ENCODE data around the gene SAFB2.

Gene SAFB2

GRCh38 chr19:5622465-5623396 lies at the start of gene SAFB2, which contains the start of gene SAFB:
SAFB2 (minus strand) TSS chr19:5622776; CDS start chr19:5622715, 61 bp downstream.
SAFB (plus strand) TSS chr19:5623083; CDS start chr19:5623206, 123 bp downstream.
- H3K4me3 ChIP-seq (replicated peaks in 1 of 2; ENCODE audit: low read depth in 2 of 2, low read length in 2 of 2) = peak within 1 kb of the TSS; percentile 99 to 100
- peak; percentile 100 for DNase-seq (ENCODE audit: low read depth in 2 of 2)
- no peak for TF ChIP-seq CTCF (IDR thresholded peaks at IDR 0.05; ENCODE audit: low read depth, low read length)

- no peak overlapping the region for H3K4me3 ChIP-seq (replicated peaks in 1 of 2; ENCODE audit: low read depth in 2 of 2, low read length in 2 of 2)
- no peak for TF ChIP-seq CTCF (IDR thresholded peaks at IDR 0.05; ENCODE audit: low read depth, low read length)
- DNase-seq (ENCODE audit: low read depth in 2 of 2) = no peak
Measured at GRCh38 chr19:5671600-5671999, 49.0 kb upstream of the SAFB2 start.

- no peak for TF ChIP-seq CTCF (IDR thresholded peaks at IDR 0.05; ENCODE audit: low read depth, low read length)
- no peak for DNase-seq (ENCODE audit: low read depth in 2 of 2)
- no peak overlapping the region for H3K4me3 ChIP-seq (replicated peaks in 1 of 2; ENCODE audit: low read depth in 2 of 2, low read length in 2 of 2)
Measured at GRCh38 chr19:5669212-5669611, 46.6 kb upstream of the SAFB2 start.

GRCh38 chr19:5667751-5668271 lies 45.2 kb upstream of the SAFB2 start:
- H3K4me3 ChIP-seq (replicated peaks in 1 of 2; ENCODE audit: low read depth in 2 of 2, low read length in 2 of 2) = no peak overlapping the region
- DNase-seq (ENCODE audit: low read depth in 2 of 2) = no peak
- no peak for TF ChIP-seq CTCF (IDR thresholded peaks at IDR 0.05; ENCODE audit: low read depth, low read length)

DNA sequence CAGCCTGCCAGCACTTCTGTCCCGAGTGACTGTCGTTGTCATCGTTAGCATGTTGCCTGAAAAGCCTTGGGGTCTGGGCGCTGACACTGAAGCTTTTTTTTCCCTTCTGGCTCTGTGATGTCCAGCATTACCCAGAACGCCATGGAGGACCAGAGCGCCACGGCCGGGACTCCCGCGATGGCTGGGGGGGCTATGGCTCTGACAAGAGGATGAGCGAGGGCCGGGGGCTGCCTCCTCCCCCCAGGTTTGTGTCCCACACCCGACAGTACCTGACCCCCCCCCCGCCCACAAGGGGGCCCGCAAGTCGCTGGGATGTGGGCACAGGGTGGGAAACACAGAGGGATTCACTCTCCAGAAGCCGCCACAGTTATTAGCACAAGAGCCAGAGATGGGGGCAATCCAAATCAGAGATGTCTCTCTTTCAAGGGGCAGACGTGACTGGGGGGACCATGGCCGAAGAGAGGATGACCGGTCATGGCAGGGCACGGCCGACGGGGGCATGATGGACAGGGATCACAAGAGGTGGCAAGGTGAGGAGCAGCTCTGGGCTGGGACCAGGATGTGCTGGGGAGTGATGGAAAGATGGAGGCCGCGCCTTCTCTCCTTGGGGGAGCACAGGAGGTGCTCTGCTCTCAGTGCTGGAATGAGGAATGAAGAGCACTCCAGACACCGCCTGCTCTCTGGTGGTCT lies 44.5 kb upstream of the SAFB2 start:
- no peak for DNase-seq (ENCODE audit: low read depth in 2 of 2)
- no peak overlapping the region for H3K4me3 ChIP-seq (replicated peaks in 1 of 2; ENCODE audit: low read depth in 2 of 2, low read length in 2 of 2)
- TF ChIP-seq CTCF (IDR thresholded peaks at IDR 0.05; ENCODE audit: low read depth, low read length) = no peak

DNA sequence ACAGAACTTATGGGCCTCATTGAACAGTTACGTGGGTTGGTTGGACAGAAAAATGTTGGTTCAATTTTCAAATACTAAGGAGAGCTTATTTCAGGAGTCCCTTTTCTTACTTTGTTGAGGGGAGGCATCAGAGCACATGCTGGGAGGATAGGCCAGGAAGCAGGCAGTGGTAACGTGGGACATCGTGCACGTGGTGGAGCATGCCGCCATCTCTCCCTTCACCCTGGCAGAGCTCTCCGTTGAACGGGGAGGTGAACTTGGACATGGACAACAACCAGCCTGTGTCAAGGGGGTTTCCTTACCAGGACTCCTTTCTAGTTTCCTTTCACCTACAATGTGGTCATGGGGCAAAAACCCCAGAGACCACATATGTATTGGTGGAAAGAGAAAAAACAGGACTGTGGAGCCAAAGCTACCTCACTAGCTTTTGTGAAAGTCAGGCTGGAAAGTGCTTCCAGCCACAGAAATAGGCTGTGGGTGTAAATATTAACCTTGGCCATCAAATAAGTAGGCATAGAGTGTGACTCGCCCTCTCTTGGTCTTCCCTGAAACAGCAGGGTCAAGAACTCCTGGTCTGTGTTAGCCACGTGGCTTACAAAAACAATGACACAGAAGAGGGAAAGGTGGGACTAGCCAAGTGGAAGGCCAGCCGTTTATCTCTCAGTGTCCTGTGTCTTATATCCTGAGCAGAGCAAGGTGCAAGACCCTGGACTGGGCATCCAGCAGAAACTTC lies 43.4 kb upstream of the SAFB2 start:
- peak; percentile 49 to 75 for DNase-seq (ENCODE audit: low read depth in 2 of 2)

More for the DNA sequence above, 43.4 kb upstream of the SAFB2 start:
- no peak overlapping the region for H3K4me3 ChIP-seq (replicated peaks in 1 of 2; ENCODE audit: low read depth in 2 of 2, low read length in 2 of 2)
- peak; percentile 41 for TF ChIP-seq CTCF (IDR thresholded peaks at IDR 0.05; ENCODE audit: low read depth, low read length)
